Measurements from ENCODE around the gene FBXW11. TPM values are rescaled to one million over a fixed set of nuclear protein-coding genes. Genes with fewer than 3 reads are reported as not detected.
"Not testable (repeated sequence)": the region's sequence is repeated elsewhere in the genome, so short reads cannot be mapped to it uniquely, and the experiment has no call there.

FBXW11 gene
- total RNA-seq, 1 experiment from 2014 or later = 71.5 TPM

DNA sequence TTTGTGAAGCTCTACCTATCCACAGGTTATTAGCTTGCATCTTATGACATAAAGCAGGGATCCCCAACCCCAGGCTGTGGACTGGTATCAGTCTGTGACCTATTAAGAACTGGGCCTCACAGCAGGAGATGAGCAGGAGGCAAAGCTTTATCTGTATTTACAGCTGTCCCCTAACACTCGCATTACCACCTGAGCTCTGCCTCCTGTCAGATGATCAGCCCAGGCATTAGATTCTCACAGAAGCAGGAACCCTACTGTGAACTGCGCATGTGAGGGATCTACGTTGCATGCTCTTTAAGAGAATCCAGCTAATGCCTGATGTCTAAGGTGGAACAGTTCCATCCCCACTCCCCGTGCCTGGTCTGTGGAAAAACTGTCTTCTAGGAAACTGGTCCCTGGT lies 19.7 kb downstream of the FBXW11 start:
- DNase-seq (ENCODE audit: extremely low read depth, low read depth) = no peak

- no peak for DNase-seq (ENCODE audit: extremely low read depth, low read depth)
These were observed 21.6 kb downstream of the FBXW11 start for GRCh38 chr5:171984748-171985419.

GRCh38 chr5:171981847-171982246 lies 24.6 kb downstream of the FBXW11 start:
- DNase-seq (ENCODE audit: extremely low read depth, low read depth) = no peak

- DNase-seq (ENCODE audit: extremely low read depth, low read depth) = no peak
These were observed 25.6 kb downstream of the FBXW11 start for GRCh38 chr5:171980792-171981191.

GRCh38 chr5:171979606-171980005 lies 26.8 kb downstream of the FBXW11 start:
- no peak for DNase-seq (ENCODE audit: extremely low read depth, low read depth)

- no peak for DNase-seq (ENCODE audit: extremely low read depth, low read depth)
These were observed 27.9 kb downstream of the FBXW11 start for GRCh38 chr5:171978519-171978918.

DNA sequence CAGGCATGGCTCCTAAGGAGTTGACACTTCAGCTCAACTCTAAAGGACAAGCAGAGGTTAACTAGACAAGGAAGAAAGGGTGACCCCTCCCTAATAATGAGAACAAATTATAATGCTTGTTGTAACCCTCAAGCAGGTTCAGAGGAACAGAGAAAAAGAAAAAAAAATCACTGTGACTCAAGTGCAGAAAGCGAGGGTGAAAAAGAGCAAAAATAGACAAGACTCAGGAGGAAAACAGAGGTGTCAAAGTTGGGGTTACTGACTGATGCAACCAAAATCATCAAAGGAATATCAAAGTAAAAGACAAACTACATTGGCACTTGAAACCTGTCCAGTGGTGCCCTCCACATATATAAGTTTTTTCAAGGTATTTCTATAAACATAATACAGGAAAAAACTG lies 28.4 kb downstream of the FBXW11 start:
- DNase-seq (ENCODE audit: extremely low read depth, low read depth) = no peak

DNA sequence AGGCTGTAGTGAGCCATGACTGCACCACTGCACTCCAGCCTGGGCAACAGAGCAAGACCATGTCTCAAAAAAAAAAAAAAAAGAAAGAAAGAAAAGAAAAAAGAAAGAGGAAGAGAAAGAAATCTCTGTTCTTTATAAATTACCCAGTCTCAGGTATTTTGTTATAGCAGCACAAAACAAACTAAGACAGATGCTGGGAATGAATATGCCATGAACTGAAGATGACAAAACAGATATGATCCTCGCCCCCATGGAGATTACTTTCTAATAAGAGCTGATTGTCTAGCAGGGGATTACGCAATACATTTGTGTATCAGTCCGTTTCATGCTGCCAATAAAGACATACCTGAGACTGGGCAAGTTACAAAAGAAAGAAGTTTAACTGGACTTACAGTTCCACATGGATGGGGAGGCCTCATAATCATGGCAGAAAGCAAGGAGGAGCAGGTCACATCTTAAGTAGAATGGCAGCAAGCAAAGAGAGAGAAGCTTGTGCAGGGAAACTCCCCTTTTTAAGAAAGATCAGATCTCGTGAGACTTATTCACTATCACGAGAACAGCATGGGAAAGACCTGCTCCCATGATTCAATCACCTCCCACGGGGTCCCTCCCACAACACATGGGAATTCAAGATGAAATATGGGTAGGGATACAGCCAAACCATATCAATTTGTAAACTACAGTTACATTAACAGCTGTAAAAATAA lies 29.0 kb downstream of the FBXW11 start:
- DNase-seq (ENCODE audit: extremely low read depth, low read depth) = not testable (repeated sequence)

DNA sequence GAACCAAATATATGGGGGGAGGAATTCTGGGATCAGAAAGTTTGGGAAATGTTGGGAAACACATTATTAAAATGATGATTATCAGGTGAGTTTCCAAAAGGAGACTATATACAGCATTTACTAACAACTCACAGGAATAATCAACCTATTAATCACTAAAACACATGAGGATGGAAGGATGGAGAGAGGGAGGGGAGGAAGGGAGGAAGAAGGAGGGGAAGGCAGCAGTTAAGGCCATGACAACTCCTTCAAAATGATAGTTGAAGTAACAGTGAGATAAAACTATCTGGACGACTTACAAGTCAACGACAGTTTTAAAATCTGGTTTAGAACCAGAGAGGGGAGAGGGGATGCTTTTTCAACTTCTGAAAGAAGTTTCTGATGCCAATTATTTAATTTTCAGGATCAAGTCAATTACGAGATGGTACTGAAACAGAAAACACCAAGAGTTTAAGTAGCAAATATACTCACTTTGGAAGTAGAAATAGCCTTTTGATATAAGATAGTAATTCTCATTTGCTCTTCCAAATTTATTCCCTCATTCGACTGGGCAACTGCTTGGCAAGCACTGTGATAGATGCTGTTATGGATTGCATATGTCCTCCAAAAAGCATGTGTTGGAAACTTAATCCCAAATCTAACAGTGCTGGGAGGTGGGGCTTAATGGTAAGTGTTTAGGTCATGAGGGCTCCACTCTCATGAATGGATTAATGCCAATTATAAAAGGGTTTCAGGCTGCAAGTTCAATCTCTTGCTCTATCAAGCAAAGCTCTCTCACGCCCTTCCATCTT lies 30.4 kb downstream of the FBXW11 start:
- no peak for DNase-seq (ENCODE audit: extremely low read depth, low read depth)

GRCh38 chr5:171975262-171975876 lies 31.1 kb downstream of the FBXW11 start:
- no peak for DNase-seq (ENCODE audit: extremely low read depth, low read depth)

DNA sequence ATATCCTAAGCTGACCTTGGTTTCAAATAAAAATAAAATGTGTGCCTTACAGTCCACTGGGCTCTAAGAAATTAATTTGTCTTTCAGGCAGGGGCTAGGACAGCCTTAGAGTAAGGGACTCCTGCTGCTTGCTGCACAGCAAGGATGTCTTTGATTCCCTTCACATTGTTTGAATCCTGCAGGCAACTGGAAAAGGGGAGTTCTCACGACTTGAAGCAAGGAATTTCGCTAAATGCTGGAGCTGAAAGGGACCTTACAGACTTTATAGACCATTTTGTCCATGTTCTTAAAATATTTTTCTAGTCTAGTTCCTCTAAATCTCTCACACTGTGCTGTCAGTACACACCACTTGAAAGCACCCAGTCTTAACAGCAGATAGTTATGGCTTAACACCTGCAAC lies 35.6 kb downstream of the FBXW11 start:
- DNase-seq (ENCODE audit: extremely low read depth, low read depth) = no peak

DNA sequence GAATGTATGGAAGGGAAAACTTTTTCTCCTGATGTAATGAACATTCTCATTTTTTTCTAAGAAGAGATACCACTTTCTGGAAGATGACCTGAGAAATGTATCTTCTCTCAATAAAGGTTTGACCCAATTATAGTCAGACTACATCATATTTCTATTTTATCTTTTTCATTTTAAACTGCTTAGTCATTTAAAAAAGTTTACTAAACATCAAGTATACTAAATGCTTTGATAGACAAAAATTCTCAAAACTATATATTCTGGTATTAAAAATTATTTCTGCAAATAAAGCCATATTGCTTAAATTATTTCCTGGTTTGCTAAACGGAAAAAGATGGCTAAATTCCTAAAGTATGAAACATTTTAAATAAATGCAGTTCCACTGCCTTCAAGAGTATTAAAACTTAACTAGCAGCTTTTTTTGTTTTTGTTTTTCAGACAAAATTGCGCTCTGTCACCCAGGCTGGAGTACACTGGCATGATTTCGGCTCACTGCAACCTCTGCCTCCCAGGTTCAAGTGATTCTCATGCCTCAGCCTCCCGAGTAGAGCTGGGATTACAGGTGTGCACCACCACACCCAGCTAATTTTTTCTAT lies 37.1 kb downstream of the FBXW11 start:
- DNase-seq (ENCODE audit: extremely low read depth, low read depth) = no peak

DNA sequence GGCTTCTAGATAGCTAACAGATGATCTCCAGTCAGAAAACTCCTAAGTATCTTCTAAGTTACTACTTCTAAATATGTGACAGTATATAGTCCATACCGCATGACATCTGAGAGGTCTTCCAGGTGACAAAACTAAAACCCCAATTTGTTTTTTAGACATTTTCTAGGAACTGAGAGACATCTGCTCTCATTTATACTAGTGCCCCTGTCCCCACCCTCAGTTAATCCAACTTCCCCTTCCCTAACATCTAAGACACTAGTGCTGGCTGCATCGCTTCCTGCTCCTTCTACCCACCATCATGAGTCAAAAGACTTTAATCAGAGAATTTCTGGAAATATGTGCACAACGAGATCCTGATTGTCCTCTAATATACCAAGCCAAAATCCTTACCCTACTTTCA lies 37.9 kb downstream of the FBXW11 start:
- DNase-seq (ENCODE audit: extremely low read depth, low read depth) = no peak

DNA sequence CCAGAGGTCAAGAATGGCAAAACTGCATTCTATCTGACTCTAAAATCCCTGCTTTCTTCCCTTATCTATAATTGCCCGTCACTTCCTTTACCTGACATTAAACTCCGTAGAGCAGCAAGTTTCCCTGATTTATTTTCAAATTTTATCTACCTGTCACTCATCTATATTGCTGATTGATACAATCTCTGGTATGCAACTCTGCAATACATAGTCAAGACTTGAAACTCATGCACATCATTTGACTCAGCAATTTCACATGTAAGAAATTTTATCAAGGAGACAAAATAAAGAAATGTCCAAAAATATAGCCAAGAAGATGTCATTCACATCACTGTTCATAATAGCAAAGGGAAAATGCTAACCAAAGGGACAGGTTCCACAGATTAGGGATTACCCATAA lies 39.5 kb downstream of the FBXW11 start:
- DNase-seq (ENCODE audit: extremely low read depth, low read depth) = no peak

- no peak for DNase-seq (ENCODE audit: extremely low read depth, low read depth)
These were observed 40.2 kb downstream of the FBXW11 start for GRCh38 chr5:171966270-171966669.

GRCh38 chr5:171965745-171966144 lies 40.7 kb downstream of the FBXW11 start:
- DNase-seq (ENCODE audit: extremely low read depth, low read depth) = no peak

DNA sequence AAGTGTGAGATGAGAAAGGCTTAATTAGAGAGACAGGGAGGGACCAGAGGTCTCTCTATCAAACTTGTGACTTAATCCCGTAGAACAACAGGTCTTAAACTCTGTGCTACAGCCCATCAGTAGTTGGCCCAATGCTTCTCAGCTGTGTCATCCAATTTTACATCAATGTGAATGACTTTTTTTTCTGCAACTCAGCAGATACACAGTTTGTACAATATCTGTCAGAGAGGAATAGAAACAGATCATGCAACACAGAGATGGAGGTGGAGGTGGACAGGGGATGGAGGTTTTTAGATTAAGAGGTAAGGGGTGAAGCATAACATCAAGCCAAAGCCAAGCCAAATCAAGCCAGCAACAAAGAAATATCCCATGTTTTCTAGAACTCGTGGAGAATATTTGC lies 43.0 kb downstream of the FBXW11 start:
- no peak for DNase-seq (ENCODE audit: extremely low read depth, low read depth)

DNA sequence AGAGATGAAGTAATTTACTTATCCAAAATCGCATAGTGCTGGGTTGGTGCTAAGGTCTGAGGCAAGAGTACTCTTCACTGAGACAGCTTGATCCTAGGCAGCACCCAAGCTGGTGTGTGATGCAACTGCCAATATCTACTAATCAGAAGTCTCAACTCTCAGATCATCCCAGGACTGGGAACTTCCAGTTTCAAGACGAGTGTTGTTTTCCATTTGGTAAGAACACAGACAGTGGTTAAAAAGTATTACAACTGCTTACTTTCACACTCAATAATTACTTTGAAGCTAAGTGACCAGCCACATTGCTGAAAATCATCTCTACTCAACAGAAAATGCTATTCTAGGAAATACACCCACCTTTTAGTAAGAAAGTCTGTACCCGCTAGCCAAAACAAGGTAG lies 45.3 kb downstream of the FBXW11 start:
- no peak for DNase-seq (ENCODE audit: extremely low read depth, low read depth)

DNA sequence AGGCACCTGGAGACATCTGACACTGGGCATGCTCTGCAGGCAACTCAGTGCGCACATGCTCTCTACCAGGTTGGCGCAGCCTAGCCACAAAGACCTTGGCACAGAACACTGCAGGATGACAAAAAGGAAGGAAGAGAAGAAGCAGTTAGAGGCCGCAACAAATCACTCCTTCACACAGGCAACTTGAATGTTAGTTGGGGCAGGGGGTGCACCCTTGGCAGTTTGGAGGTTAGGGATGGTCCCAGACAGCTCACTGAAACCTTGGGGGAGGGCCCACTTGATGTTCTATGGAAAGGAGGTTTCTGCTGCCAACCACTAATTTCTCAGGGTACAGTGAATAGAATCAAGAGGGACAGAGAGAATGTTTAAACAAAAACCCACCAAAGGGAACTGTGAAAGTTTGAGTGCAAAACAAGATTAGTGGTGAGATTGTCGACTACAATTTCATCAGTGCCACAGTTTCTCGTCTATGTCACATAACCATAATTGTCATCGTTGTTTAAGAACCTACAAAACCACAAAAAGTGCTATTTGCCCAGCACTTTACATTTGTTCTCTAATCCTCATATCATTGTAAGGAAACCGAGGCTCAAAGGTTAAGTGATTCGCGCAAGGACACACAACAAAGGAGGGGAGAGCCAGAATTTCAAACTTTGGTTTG lies 48.7 kb downstream of the FBXW11 start:
- no peak for DNase-seq (ENCODE audit: extremely low read depth, low read depth)

DNA sequence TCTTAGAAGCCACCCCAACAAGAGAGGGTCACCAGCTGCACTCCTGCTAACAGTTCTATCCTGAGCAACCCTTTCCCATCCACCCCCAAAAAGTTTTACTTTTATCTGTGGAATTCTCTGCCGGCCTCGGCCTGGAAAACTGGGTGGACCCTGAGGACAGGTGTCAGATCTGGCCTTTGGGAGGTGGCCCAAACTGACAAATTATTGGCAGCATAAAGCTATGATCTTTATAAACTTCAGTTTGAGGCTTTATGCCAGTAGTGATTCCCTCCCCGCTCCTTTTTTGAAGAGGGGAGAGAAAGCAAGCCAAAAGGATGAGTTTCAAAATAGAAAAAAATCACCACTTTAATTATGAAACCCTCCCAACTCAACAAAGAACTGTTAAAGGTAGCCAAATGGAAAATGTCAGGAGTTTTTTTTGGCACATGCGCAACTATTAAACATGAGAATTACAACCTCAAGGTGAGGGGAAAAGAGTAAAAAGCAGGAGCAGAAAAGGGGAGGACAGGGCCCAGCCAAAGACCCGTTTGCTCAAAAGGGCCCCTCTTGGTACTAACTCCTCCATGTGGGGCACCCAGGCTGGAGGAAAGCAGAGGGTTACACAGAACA lies 49.4 kb downstream of the FBXW11 start:
- DNase-seq (ENCODE audit: extremely low read depth, low read depth) = no peak

All from NCI-H460 (cell line).